GM19240 (cell line): ENCODE measurements around the gene WWC2.

Experiments used
- DNase-seq: peaks from one replicate; pipeline ENCODE4 v3.0.0; 2011; ENCODE audit warnings: low spot score; ENCODE audit not compliant: insufficient read length

WWC2 gene

DNA sequence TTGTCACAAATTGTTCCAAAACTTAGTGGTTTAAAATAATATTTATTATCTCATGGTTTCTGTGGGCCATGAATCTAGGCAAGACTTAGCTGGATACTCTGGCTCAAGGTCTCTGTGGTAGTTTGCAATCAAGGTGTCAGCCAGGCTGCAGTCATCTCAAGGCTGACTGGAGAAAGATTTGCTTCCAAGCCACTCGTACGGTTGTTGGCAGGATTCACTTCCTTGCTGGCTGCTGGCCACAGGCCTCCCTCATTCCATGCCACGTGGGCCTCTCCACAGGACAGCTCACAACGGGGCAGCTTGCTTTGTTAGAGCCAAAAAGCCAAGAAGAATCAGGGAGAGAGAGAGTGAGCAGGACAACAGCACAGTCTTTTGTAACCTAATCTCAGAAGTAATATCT is 101.4 kb downstream of the WWC2 start:
- DNase-seq, result no peak

DNA sequence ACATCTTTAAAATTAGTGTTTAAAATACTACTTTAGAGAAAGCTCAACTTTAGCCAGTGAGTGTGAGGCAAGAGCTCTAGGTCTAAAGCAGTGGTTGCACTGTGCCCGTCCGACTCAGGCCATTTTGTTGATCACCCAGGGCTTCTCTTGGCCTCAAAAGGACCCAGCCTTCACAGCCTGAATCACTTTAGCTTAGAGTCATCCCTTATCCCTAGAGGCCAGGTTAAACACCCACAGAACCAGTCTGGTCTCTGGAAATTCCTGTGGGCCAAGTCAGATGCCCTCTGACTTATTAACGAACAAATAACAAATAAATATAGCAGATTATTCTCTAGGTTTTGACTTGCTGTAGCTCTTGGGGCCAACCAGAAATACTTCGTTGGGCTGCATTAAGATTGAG is 102.3 kb downstream of the WWC2 start:
- DNase-seq, result no peak

DNA sequence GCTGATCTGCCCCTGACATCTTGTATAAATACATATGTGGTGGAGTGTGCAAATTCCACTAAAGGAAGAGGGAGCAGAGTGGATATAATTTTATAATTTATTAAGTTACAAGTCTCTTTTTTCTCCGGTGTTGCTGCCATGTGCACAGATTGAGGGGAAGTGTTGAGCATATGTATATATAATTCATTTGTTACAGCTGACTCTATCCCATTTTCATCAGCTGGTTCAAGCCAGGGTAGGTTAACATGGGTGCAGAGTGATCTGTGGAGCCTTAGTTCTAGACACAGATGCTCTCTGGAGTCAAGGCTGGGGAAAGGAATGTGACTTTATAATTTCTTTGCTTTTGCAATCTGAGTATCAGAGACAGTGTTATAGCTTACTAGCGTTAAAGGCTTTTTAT is 103.5 kb downstream of the WWC2 start:
- no peak for DNase-seq

DNA sequence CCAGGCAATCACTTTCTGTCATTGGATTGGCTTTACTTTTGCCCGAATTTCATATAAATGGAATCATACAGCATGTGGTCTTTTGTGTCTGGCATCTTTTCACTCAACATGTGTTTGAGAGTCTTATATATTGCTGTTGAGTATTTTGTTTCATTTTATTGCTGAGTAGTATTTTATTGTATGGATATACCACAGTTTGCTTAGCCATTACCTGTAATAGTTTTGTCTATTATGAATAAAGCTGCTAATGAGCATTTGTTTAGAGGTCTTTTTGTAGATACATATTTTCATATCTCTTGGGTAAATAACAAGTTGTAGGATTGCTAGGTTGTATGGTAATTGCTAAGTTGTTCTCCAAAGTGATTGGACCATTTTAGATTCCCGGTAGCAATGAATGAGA is 105.7 kb downstream of the WWC2 start:
- DNase-seq, result no peak

DNA sequence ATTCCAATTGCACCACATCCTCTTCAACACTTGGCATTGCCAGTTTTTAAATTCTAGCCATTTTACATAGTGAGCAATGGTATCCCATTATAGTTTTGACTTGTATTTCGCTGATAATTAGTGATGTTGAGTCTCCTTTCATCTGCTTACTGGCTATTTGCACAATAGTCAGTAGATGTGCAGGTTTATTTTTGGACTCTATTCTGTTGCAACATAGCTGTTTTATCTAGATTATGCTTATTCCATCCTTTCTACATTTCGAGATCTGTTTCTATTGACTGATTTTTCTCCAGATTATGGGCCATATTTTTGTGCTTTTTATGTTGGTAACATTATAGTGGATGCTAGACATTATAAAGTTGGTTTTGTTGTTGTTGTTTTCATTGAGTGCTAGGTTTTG is 106.1 kb downstream of the WWC2 start:
- DNase-seq, result no peak

DNA sequence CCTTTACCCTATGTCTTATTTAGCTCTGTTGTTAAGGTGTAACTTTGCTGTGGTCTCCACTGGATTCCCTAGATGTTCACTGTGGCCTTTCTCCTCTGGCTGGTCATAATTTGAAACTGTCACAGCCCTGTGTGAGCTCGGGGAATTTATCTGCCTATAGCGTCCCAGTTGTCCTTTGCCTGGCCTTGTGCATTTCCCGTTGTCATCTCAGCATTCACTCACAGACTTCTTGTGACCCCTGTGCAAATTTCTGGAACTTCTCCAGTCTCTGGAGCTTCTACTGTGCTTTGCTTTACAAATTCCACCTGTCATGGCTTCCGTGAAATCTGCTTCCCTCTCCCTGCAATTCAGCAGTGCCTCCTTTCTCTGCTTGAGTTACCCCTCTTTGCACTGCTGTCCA is 106.7 kb downstream of the WWC2 start:
- DNase-seq, result no peak

DNA sequence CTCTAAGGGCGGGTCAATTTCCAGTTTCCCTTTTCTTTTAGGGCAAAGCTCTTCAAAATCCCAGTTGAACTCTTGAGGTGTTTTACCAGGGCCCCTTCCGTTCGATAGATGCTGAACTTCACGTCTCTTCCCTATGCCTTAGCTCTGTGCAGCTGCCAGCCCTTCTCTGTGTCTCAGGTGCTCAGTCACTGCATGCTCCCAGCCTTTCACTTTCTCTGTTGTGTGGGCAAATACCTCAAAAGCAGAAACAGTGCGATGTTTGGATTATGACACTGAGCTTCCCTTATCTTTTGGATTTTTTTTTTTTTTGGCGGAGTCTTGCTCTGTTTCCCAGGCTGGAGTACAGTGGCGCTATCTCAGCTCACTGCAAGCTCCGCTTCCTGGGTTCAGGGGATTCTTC is 112.5 kb downstream of the WWC2 start:
- DNase-seq, result no peak

DNA sequence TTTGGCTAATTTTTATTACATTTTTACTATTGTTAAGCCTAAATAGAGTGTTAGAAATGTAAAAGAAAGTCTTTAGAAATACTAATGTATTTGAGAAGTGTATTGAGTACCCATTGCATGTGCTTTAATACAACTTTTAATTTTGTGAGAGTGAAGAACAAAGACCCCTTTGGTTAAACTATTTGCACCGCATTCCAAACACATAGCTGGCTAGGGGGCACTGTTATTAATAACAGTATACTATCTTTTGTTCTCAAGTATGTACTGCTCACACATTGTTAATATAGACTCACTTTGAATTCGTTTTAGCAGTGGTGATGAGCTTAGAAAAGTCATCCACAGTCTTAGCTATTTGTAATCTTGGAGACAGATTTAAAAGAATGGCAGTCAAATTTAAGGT is 114.9 kb downstream of the WWC2 start:
- no peak for DNase-seq

DNA sequence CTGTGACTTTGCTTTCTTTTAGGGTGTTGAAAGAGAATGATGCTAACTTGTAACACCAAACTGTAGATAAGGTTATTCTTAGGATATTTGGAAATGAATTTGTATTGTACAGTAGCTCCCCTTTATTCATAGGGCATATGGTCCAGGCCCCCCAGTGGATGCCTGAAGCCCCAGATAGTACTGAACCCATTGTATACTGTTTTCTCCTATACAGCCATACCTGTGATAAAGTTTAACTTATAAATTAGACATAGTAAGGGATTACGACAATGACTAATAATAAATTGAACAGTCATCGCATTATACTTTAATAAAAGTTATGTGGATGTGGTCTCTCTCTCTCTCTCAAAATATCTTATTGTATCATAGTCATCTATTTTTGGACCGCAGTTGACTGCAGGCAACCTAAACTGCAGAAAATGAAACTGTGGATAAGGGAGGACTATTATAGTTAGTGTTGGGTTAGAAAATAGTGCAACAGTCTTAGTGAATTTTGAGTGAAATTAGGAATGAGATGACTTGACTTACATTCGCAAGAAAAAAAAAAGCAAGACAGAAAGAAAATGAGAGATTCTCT is 115.9 kb downstream of the WWC2 start:
- DNase-seq, result no peak

DNA sequence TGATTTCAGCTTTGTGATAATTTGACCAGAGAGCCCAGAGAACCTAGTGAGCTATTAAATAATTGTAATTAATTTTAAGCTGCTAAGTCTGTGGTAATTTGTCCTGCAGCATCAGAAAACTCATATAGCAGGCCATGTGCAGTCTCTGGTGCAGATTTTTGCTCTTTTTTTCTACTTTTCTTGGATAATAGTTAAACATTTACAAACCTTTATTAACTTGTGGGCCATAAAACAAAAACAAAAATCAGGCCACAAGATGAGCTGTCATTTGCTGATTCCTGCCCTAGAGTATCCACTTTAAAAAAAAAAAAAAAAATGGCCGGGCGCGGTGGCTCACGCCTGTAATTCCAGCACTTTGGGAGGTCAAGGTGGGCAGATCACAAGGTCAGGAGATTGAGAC is 121.2 kb downstream of the WWC2 start:
- DNase-seq, result no peak

DNA sequence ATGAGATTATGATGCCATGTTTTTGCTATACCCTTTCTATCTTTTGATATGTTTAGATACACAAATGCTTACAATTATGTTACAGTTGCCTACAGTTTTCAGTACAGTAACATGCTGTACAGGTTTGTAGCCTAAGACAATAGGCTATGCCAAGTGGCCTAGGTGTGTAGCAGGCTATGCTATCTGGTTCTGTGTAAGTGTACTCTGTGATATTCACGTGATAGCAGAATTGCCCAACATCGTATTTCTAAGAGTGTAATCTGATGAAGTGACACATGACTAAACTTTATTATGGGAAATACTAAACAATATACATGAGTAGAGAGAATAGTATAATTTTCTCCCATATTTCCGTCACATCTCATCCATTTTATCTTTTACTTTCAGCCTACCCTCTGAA is 124.0 kb downstream of the WWC2 start:
- DNase-seq, result no peak

DNA sequence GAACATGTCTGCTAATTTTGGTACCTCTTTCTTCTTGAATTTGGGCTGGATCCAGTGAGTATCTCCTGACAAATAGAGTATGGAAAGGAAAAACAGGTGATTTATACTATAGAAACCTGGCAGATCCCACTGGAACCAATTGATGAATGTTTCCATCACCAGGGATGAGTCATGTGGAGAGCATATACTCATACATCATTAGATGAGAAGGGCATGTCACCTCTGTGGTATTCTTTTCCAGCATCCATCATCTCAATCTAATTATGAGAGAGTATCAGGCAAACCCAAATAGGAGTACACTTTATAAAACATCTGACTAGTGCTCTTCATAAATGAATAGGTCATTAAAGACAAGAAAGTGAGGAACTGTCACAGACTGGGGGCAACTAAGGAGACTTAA is 130.3 kb downstream of the WWC2 start:
- DNase-seq, result no peak

DNA sequence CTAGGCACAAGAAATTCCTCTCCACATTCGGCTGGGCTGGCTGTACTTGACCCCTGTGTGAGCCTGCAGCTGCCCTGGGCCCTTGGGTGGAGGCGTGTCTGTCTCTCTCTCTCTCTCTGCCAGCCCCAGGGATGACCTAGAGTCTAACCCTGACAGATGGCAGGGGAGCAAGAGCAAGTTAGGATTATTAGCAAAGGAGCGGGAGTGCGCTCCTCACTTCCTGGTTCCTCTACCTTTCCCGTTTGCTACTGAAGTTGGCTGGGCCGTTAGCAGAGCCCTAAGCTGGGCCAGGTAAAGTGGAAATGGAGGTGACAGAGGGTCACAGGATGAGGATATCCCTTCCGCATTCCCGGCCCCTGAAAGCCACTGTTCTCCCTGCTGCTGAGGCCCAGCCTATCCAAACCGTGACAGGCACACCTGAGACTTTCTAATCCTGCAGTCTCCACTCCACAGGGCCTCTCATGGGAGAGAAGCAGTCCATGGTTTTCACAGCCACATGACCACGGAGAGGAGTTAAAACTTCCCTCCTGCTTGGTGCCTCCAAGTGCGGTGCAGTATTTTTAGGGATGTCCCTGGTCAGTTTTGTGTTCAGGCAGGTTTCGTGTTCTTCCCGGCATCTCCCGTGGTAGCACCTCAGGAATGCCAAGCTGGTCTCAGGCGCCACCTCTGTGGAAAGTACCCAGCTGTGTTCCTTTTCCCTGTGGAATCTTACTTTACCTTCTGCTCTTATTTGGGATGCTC is 141.7 kb downstream of the WWC2 start:
- no peak for DNase-seq

DNA sequence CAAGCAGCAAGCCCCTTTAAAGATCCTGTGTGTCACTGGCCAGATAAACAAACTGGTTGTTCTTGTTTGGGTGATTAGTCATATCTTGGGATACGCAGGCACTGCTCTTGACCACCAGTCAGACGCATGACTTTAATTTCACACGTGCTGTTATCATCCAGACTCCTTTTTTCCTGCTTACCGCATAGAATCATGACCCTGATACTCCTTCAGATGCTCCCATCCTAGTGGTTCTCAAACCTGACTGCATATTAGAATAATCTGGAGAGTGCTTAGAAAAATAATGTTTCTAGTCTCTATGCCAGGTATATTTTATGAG is 142.2 kb downstream of the WWC2 start:
- no peak for DNase-seq

DNA sequence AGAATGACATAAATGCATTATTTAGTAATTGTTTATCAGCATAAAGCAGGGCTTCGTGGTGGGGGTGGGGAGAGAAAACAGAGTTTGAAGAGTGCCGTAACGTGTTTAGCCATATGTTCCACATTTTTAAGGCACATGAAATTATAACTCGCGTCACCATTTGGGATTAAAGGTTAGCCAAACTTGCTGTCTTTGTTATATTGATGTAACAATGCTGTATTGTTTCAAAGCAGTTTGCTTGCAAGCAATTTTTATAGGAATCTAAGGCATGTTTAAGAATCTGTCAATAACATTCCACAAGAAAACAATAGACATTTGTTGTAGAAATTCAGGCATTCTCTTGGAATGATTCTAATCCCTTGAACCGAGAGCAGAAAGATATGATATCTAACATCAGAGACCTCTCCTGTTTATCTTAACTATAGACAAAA is 142.7 kb downstream of the WWC2 start:
- DNase-seq, result no peak

DNA sequence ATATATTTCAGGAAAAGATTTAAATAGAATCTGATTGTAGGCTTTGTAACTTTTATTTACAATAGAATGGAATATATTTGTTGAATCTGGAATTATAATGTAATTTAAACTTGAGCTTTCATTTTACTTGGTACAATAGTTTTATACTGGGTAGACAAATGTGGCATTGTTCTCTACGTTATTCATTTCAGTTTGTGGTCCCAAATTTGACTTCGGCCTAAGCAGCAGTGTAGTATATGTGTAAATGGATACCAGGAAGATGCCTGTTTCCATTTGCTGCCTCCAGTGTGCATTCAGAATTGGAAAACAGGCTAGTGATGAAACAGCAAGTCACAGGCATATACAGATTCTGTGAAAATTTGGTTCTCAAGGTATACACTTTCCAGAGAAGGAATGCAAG is 143.2 kb downstream of the WWC2 start:
- DNase-seq, result no peak

DNA sequence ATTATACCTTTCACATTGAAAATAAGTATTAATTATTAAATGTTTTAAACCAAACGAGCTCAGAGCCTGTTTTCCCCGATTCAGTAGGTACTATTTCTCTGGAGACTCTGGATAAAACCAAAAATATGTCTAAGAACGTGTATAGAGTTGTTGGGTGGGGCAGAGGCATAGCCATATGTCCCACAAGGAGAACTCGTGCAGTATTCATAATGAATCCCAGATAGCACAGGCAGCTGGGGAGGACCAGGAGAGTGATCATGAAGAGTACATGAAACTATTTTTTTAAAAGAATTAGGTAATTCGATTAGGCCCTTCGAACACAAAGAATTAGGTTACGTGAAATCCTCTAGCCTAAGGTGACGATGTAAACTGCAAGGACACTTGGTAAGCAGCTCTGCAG is 145.0 kb downstream of the WWC2 start:
- no peak for DNase-seq

DNA sequence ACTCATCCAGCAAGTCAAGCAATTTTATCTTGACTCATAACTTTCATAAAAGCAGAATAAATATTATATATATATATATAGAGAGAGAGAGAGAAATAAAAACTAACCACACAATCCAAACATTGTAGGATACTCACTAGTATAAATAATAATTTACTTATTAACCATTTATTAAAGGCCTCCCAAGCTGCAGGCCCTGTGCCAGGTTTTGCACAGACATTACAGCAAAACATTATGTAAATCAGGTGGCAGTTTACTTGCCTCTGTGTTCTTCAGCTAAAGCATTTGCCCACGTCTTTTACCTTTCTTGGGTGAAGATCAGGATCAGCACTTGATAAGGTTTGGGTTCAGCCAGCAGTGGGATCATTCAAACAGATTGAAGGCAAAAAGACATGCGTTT is 145.4 kb downstream of the WWC2 start:
- no peak for DNase-seq

DNA sequence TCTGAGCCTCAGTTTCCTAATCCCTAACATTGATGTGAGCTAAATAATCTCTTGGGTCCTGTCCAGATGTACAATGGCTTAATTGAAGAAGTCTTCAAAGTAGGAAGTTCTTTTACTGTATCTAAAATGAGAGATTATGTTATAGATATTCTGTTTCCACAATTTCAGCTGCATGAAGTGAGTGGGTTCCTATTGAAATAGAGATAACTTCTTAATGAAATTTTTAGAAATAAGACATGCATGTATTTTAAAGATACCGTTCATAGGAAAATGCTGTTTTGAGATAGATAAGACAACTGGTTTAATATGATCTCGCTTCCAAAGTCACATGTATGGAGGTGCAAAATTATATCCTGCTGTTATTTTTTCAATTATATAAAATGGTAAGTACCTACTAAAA is 149.1 kb downstream of the WWC2 start:
- DNase-seq, result no peak

DNA sequence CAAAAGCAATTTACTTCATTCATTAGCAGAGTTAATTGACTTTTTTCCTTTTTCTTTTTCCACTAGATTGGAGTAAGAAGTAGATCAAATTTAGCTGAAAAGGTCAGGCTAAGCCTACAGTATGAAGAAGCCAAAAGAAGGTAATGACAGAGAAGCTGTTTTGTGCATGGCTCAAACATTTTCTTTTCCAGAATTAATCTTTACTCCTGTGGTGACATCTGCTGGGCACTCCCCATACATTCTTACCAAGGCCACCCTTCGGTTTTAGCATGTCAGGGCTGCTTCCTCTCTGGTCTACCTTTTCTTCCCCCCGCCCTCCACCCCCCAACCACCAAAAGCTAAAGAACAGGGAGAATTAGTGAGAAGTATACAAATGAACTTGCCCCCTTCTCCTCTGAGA is 150.8 kb downstream of the WWC2 start:
- no peak for DNase-seq

DNA sequence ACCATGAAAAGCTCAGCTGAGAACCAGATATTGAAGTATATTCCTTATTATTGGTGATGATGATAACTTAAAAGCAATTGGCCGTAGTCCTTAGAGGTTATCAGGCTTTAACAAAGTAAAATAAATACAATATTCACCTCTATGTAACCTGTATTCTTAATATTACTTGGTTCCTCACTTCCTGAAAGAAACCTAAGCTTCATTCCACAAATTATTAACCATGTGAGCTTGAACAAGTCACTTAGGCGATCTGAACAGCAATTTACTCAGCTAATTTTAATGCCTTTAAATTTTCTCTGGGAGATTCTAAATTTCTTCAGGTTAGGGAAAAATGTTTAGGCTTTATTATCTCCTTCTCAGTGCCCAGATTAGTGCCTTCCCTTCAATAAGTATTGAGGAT is 151.8 kb downstream of the WWC2 start:
- no peak for DNase-seq

DNA sequence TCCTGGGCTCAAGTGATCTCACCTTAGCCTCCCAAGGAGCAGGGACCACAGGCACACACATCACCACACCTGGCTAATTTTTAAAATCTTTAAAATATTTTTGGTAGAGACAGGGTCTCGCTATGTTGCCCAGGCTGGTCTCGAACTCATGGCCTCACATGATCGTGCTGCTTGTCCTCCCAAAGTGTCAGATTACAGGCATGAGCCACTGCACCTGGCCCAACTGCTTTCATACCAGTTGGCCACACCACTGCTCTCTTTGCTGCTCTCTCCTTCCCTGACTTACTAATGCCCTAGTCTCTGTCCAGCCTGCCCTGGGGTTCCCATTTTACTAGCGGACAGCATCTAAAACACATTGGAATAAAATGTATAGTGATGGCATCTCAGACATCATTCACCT is 153.9 kb downstream of the WWC2 start:
- DNase-seq, result no peak

DNA sequence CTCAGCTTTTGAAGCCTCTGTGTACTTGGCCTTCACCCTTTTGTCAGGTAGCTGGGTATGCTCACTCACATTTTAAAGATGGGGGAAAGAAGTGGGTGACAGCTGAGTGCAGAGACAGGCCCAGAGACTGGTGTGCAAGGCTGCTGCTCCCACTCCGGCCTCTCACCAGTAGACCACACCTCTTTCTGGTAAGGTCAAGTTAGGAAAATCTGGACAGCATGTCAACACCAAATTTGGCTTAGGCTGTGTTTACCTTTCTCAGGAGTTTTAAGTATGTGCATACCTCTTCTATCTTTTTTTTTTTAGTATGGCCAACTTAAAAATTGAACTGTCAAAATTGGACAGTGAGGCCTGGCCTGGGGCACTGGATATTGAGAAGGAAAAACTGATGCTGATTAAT is 154.4 kb downstream of the WWC2 start:
- DNase-seq, result no peak

DNA sequence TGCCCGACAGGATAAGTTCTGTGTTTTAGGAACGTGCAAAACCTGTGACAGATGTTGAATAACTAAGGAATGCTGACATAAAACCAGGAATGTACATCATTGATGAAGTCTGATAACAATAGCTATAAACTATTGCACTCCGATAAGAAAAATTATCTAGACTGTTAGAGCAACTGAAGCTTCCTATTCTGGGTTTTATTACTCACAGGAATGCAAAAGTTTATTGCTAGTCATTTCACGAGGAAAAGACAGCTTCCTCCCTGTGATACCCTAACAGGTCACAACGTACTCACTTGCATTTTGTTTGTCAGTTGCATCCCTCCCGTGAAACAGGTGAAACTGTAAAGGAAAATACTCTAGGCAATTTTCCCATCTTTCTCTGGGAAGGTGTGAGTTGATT is 155.1 kb downstream of the WWC2 start:
- DNase-seq, result no peak
